GM23338 (cell line): ENCODE measurements around the gene DLL4.

Experiments
- CREB1 ChIP-seq: fragments of 250-450 bp; sonication (Bioruptor Pico); IDR thresholded peaks from 2 replicates; pipeline ENCODE4 v1.5.0; 2020; ENCODE audit warnings: low read depth, mild to moderate bottlenecking, moderate library complexity
- CTCF ChIP-seq, 2 experiments: fragments of 200-600 bp in 1 of 2; sonication (generic) in 1 of 2; conservative IDR thresholded peaks; 2 replicates each; pipeline versions ENCODE4 v1.5.1 to v1.6.1; 2016 to 2017; ENCODE audit warnings: antibody characterized with exemption in 2 of 2, low read depth in 2 of 2, mild to moderate bottlenecking in 2 of 2, moderate library complexity in 1 of 2
- ETS1 ChIP-seq: IDR thresholded peaks from 2 replicates; pipeline ENCODE4 v1.6.1; 2016; ENCODE audit warnings: antibody characterized with exemption
- EZH2 ChIP-seq: fragments of 200-600 bp; sonication (generic); IDR thresholded peaks from one replicate; pipeline ENCODE4 v1.8.0; 2017; ENCODE audit warnings: antibody characterized with exemption, mild to moderate bottlenecking, low read depth; ENCODE audit not compliant: unreplicated experiment
- EZH2phosphoT487 ChIP-seq: fragments of 200-600 bp; sonication (generic); IDR thresholded peaks from one replicate; pipeline ENCODE4 v1.8.1; 2018; ENCODE audit warnings: antibody characterized with exemption; ENCODE audit not compliant: unreplicated experiment
- POLR2AphosphoS5 ChIP-seq: IDR thresholded peaks from 2 replicates; pipeline ENCODE4 v1.6.1; 2016; ENCODE audit warnings: antibody characterized with exemption, low read depth
- REST ChIP-seq: IDR thresholded peaks from one replicate; pipeline ENCODE4 v1.6.1; 2018; ENCODE audit warnings: antibody characterized with exemption; ENCODE audit not compliant: unreplicated experiment

GRCh38 chr15:40984406-40984805, 55.3 kb downstream of the DLL4 start:
- TF ChIP-seq CREB1 (CRISPR knock-in tag), result no peak
- no peak for TF ChIP-seq CTCF (conservative IDR thresholded peaks at IDR 0.05; ENCODE audit: low read depth in 2 of 2)
- TF ChIP-seq EZH2, result no peak
- TF ChIP-seq ETS1, result no peak
- no peak for TF ChIP-seq POLR2AphosphoS5
- TF ChIP-seq EZH2phosphoT487, result no peak
- no peak for TF ChIP-seq REST
